GM13977 (cell line): Measurements from ENCODE around the gene MMP26.

Source experiments
- DNase-seq: peaks from one replicate; pipeline ENCODE4 v3.0.0; 2012; ENCODE audit warnings: low spot score
- in situ Hi-C: fragments of 300-500 bp; cut with MboI; formaldehyde crosslinking; loops from one replicate; pipeline ENCODE4 v1.12.0; 2022; ENCODE audit warnings: low sequenced_read_pairs, low pct_unique_long_range_greater_than_20kb, mixed read lengths, inconsistent platforms; ENCODE audit not compliant: unreplicated experiment
- TF ChIP-seq, protein P1 (sequence below): IDR thresholded peaks from 2 replicates; pipeline ENCODE4 v1.5.1; 2012; ENCODE audit warnings: mild to moderate bottlenecking, control low read depth; ENCODE audit not compliant: insufficient read depth; ENCODE audit errors: extremely low read depth, missing control alignments

The MMP26 gene

DNA sequence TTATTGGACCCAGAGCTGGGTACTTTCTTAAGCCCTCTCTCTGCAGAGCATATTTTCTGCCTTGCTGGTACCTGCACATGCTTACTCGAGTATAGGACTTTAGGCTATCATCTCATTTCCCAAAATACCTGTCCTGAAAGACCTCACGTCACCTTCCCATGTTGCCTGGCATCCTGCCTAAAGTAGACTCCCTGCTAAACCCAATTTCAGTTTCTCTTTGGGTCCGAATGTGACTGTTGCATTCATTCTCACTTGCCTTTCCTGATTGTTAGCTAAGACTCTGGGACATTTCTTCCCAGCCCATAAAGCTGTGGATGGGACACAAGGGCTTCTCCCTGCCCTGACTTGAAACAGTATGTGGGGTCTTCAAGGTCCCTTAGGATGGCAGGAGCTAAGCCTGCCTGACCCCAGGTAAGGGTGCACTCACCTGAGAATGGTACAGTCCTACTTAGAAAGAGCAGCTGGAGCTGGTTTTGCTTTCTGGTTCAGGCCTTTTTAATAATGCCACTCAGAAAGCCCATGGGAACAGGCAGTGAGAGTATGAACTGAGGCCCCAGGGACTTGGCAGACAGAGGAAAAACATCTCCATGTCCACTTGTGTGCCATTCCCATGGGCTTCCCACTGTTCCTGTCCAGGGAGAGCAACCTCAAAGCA lies 19.8 kb upstream of the MMP26 start:
- DNase-seq, result no peak
- TF ChIP-seq, protein P1, sequence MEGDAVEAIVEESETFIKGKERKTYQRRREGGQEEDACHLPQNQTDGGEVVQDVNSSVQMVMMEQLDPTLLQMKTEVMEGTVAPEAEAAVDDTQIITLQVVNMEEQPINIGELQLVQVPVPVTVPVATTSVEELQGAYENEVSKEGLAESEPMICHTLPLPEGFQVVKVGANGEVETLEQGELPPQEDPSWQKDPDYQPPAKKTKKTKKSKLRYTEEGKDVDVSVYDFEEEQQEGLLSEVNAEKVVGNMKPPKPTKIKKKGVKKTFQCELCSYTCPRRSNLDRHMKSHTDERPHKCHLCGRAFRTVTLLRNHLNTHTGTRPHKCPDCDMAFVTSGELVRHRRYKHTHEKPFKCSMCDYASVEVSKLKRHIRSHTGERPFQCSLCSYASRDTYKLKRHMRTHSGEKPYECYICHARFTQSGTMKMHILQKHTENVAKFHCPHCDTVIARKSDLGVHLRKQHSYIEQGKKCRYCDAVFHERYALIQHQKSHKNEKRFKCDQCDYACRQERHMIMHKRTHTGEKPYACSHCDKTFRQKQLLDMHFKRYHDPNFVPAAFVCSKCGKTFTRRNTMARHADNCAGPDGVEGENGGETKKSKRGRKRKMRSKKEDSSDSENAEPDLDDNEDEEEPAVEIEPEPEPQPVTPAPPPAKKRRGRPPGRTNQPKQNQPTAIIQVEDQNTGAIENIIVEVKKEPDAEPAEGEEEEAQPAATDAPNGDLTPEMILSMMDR, result no peak
- in situ Hi-C loops, result no loop called here

DNA sequence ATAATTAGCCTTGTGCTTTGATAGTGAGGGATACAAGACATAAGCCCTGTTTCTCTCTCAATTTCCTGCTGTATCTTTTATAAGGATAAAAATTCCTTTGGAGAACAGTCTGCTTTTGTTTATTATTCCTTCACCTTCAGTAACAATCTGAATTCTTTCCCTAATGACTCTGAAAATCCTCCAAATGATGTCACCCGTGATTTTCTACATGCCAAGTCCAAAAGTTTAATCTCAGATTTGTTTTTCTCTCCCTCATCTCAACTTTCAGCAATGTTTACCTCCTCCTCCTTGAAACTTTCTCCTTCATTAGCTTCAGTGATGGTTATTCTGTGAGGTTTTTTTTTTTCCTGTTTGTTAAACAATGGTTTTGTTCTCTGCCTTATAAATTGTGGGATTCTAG lies 9.1 kb upstream of the MMP26 start:
- in situ Hi-C loops, result no loop called here
- no peak for DNase-seq
- TF ChIP-seq, protein P1, result no peak

DNA sequence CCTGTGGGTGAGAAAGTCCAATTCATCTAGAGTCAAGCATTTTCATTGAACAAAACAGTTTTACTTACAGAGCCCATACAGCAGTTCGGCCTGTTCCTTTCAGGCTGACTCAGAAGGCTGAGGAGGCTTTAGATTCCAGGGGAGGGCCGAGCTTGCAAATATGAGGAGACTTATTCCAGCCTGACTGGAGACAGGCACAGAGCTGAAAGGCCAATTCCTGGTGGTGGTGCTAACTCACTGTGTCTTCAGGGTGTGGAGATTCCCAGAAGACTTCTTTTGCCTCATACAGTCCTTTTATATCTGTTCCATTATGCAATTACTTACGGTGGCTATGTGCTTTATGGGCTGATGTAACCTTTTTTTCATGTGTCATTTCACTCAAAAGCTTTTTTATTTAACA lies 7.0 kb upstream of the MMP26 start, which contains the start of gene OR51E2:
TSS of gene OR51E2 (minus strand) at position 269 of the 400 bp plus-strand sequence. CDS start 15,142 bp downstream, outside the sequence.
- TF ChIP-seq, protein P1, result no peak
- DNase-seq, result no peak
- in situ Hi-C loops, result no loop called here

DNA sequence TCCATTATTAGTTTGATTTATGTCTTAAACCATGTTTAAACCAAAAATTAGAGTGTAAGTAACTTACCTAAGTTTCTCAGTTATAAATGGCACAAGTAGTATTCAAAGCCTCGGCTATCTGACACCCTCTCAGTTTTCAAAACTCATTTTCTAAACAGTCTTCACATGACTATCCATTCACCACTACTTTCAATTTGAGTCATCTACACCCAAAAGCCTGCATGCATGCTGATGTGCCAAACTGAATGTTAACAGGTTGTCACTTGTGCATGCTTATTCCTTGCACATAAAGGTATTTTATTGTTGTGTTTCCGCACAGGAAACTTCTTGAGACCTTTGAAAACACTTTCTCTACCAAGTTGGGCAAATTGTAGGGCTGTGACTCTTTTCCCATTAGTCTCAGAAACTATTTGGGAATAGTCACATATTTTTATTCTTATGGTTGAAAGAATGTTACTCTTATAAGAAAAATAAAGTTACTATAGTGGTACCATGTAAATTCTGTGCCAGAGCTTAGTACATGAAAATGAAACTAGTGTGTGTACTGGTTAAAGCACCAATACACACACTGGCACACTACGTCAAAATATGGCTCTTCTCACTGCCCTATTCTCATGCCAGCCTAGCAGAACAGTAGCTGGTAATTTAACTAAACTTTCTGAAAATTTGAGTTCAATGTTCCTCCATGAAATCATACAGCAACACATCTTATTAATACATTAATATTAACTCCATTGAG lies 4.7 kb upstream of the MMP26 start:
- TF ChIP-seq, protein P1, result no peak
- peak; percentile 41 for DNase-seq
- in situ Hi-C loops, result no loop called here

DNA sequence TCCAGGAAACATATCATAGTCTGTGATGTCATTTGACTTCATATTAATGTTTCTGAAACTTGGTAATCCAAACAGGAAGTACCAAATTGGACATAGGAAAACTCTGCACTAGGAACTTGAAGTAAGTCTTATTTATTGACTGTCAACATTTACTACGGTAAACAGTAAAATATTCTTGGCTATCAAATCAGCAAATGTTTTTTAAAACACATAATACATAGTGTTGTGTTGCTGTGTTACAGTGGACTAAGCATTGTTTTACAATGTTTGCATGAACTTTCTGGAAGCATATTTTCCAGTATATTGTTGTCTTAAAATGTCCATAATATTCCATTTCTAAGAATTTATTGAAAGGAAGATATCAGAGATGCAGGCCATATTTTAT lies 4.2 kb upstream of the MMP26 start:
- in situ Hi-C loops, result no loop called here
- TF ChIP-seq, protein P1, result no peak

DNA sequence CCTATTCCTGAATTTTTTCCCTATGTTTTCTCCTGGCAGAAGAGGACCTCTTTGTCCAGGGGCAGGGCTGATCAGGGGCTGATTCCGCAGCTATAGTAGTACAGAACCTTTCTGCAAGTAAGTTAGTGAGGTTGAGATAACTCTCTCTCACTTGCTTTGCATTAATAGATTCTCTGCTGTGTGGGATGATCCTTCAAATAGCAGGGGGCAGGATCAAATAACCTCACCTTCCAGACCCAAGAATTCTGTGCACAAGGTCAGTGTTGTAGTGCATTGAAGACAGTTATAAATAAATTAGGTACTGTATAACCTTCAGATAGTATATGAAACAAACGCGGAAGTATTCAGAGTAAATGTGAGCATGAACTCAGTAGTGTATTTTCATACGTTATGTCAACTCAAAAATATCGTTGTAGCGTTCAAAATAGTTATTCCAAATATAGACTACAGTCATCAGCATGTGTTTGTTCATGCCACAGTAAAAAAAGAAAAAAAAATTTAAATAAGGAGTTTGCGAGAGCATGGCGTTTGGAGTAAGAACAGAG lies 278 bp downstream of the MMP26 start:
- in situ Hi-C loops, result no loop called here
- no peak for DNase-seq
- TF ChIP-seq, protein P1, result no peak

More for the DNA sequence above, 4.2 kb upstream of the MMP26 start:
- DNase-seq, result no peak
